Peyer's patch (tissue), 4 donors: Measurements from ENCODE around the gene ZNF487. TPM values are rescaled to one million over a fixed set of nuclear protein-coding genes. Genes with fewer than 3 reads are reported as not detected.
"Not testable (repeated sequence)": the region's sequence is repeated elsewhere in the genome, so short reads cannot be mapped to it uniquely, and the experiment has no call there.

Source experiments
- DNase-seq, 3 donors: peaks; one replicate each; pipeline ENCODE4 v3.0.0-alpha.2; 2017 to 2019
- H3K27ac ChIP-seq, 4 donors: fragments of 200-600 bp; sonication (generic); one replicate each; pipeline ENCODE4 v1.5.1; 2016 to 2019
- H3K27me3 ChIP-seq, 2 donors: fragments of 200-600 bp; sonication (generic); one replicate each; pipeline ENCODE4 v1.5.1; 2019
- H3K36me3 ChIP-seq, 3 donors: fragments of 200-600 bp; sonication (generic); one replicate each; pipeline ENCODE4 v1.5.1; 2016 to 2019
- H3K4me1 ChIP-seq, 4 donors: fragments of 200-600 bp; sonication (generic); one replicate each; pipeline ENCODE4 v1.5.1; 2016 to 2019
- H3K4me3 ChIP-seq, 4 donors: fragments of 200-600 bp; sonication (generic); 1 replicate in 3 of 4; 2 replicates in 1 of 4; pipeline ENCODE4 v1.5.1; 2016 to 2019; ENCODE audit warnings: mild to moderate bottlenecking in 1 of 4
- H3K9me3 ChIP-seq, 4 donors: fragments of 200-600 bp; sonication (generic); one replicate each; pipeline ENCODE4 v1.5.1; 2016 to 2019; ENCODE audit warnings: mild to moderate bottlenecking in 1 of 4
- POLR2A ChIP-seq, 2 donors: fragments of 450-650 bp; IDR thresholded peaks; one replicate each; pipeline ENCODE4 v1.5.1; 2017; ENCODE audit warnings: antibody characterized with exemption in 2 of 2, mild to moderate bottlenecking in 2 of 2, moderate library complexity in 2 of 2
- total RNA-seq, 4 donors: library from RNA; depleted of rRNA; stranded (reverse); fragments of >200 nt; gene quantifications; one replicate each; pipeline ENCODE4 v1.1.0, GENCODE V29; 2016
- TF ChIP-seq, protein P1 (sequence below), 6 experiments: fragments of 450-650 bp in 4 of 6; fragments of 200-600 bp in 2 of 6; sonication (generic) in 1 of 6; IDR thresholded peaks; one replicate each; pipeline ENCODE4 v1.5.1; 2017 to 2019; ENCODE audit warnings: antibody characterized with exemption in 6 of 6, mild to moderate bottlenecking in 3 of 6, moderate library complexity in 1 of 6

ZNF487 gene
- total RNA-seq, 4 donors from 2014 or later = 21.5 to 51.7 (median 26.9) TPM

GRCh38 chr10:43444897-43445466 is 8.1 kb downstream of the ZNF487 start:
- H3K27ac ChIP-seq = no peak overlapping the region
- peaks cover 0 to 4% (median 0%) of the 10 kb centered on the region in 4 donors for H3K4me1 ChIP-seq
- peaks cover 0 to 4% (median 0%) of the 10 kb centered on the region in 4 donors for H3K9me3 ChIP-seq
- no peaks in the 10 kb centered on the region for H3K27me3 ChIP-seq
- H3K36me3 ChIP-seq = peaks cover 0 to 6% (median 0%) of the 10 kb centered on the region in 3 donors
- no peak for DNase-seq
- H3K4me3 ChIP-seq = no peak overlapping the region
- TF ChIP-seq POLR2A (IDR thresholded peaks at IDR 0.05) = no peak
- TF ChIP-seq, protein P1, sequence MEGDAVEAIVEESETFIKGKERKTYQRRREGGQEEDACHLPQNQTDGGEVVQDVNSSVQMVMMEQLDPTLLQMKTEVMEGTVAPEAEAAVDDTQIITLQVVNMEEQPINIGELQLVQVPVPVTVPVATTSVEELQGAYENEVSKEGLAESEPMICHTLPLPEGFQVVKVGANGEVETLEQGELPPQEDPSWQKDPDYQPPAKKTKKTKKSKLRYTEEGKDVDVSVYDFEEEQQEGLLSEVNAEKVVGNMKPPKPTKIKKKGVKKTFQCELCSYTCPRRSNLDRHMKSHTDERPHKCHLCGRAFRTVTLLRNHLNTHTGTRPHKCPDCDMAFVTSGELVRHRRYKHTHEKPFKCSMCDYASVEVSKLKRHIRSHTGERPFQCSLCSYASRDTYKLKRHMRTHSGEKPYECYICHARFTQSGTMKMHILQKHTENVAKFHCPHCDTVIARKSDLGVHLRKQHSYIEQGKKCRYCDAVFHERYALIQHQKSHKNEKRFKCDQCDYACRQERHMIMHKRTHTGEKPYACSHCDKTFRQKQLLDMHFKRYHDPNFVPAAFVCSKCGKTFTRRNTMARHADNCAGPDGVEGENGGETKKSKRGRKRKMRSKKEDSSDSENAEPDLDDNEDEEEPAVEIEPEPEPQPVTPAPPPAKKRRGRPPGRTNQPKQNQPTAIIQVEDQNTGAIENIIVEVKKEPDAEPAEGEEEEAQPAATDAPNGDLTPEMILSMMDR (IDR thresholded peaks at IDR 0.05) = no peak

DNA sequence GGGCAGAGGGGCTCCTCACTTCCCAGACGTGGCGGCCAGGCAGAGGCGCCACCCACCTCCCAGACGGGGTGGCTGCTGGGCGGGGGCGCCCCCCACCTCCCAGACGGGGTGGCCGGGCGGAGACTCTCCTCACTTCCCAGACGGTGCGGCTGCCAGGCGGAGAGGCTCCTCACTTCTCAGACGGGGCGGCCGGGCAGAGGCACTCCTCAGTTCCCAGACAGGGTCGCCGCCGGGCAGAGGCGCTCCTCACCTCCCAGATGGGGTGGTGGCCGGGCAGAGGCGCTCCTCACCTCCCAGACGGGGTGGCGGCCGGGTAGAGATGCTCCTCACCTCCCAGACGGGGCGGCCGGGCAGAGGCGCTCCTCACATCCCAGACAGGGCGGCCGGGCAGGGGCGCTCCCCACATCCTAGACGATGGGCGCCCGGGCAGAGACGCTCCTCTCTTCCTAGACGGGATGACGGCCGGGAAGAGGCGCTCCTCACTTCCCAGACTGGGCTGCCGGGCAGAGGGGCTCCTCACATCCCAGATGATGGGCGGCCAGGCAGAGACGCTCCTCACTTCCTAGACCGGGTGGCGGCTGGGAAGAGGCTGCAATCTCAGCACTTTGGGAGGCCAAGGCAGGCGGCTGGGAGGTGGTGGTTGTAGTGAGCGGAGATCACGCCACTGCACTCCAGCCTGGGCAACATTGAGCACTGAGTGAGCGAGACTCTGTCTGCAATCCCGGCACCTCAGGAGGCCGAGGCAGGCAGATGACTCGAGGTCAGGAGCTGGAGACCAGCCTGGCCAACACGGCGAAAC is 9.5 kb downstream of the ZNF487 start:
- DNase-seq, H3K9me3 ChIP-seq, H3K27me3 ChIP-seq, H3K36me3 ChIP-seq, H3K27ac ChIP-seq, H3K4me3 ChIP-seq, H3K4me1 ChIP-seq: not testable (repeated sequence)

- peaks cover 0 to 4% (median 0%) of the 10 kb centered on the region in 4 donors for H3K9me3 ChIP-seq
- peaks cover 0 to 6% (median 0%) of the 10 kb centered on the region in 3 donors for H3K36me3 ChIP-seq
- peaks cover 0 to 15% (median 7%) of the 10 kb centered on the region in 4 donors for H3K4me1 ChIP-seq
- TF ChIP-seq POLR2A (IDR thresholded peaks at IDR 0.05) = no peak
- TF ChIP-seq, protein P1 (IDR thresholded peaks at IDR 0.05) = no peak
- H3K4me3 ChIP-seq = no peak overlapping the region
- no peaks in the 10 kb centered on the region for H3K27me3 ChIP-seq
- no peak overlapping the region for H3K27ac ChIP-seq
- DNase-seq = no peak
Observed at GRCh38 chr10:43448742-43449141, 11.8 kb downstream of the ZNF487 start.

- no peaks in the 10 kb centered on the region for H3K36me3 ChIP-seq
- peaks cover 0 to 4% (median 0%) of the 10 kb centered on the region in 4 donors for H3K9me3 ChIP-seq
- no peaks in the 10 kb centered on the region for H3K27me3 ChIP-seq
- H3K27ac ChIP-seq = peak overlapping the region in 3 of 4 donors; percentile 44 to 93 (median 74)
- H3K4me3 ChIP-seq = no peak overlapping the region
- no peak for TF ChIP-seq POLR2A (IDR thresholded peaks at IDR 0.05)
- TF ChIP-seq, protein P1 (IDR thresholded peaks at IDR 0.05) = no peak
- peaks cover 0 to 30% (median 27%) of the 10 kb centered on the region in 4 donors for H3K4me1 ChIP-seq
- DNase-seq = no peak
Observed at GRCh38 chr10:43452356-43452914, 15.5 kb downstream of the ZNF487 start.

DNA sequence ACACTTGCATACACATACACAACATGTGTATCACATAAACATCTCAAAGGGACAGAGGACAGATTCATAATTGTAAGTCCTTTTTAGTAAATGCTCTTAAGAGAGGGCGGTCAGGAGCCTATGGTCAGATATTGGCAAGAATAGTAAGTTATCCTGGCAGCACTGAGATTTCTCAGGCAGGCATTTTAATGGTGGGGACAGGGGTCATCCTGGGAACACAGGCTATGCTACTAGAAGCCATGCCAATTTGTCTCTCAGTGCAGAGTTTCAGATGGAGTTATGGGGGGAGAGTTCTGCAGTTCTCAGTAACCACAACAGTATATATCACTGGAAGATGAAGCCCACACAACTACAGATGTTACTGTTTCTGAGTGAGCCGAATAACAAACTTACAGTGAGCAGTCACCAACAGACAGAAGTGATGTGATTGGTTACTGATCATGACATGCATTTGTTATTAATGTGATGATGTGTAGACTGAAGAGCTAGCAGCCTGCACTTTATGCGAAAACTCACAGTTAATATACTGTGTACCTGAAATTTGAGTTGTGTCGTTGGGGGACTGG is 16.4 kb downstream of the ZNF487 start:
- TF ChIP-seq POLR2A (IDR thresholded peaks at IDR 0.05) = no peak
- TF ChIP-seq, protein P1 (IDR thresholded peaks at IDR 0.05) = no peak
- Histone ChIP-seq H3K4me1 (peaks cover 0 to 30% (median 27%) of the 10 kb centered on the region in 4 donors), H3K4me3 (no peak overlapping the region), H3K27me3 (no peaks in the 10 kb centered on the region), H3K27ac (peak overlapping the region in 3 of 4 donors; percentile 25 to 93 (median 74)), H3K9me3 (peaks cover 0 to 4% (median 0%) of the 10 kb centered on the region in 4 donors), H3K36me3 (no peaks in the 10 kb centered on the region)
- no peak for DNase-seq

DNA sequence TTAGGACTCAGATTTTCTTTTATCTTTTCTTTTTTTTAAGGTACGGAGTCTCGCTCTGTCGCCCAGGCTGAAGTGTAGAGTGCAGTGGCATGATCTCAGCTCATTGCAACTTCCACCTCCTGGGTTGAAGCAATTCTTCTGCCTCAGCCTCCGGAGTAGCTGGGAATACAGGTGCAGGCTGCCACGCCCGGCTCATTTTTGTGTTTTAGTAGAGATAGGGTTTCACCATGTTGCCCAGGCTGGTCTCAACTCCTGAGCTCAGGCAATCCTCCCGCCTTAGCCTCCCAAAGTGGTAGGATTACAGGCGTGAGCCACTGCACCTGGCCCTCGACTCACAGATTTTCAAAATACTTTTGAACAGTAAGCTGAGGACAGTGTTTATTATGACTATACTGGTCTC is 17.1 kb downstream of the ZNF487 start:
- peak overlapping the region; percentile 84 to 94 (median 92) for H3K27ac ChIP-seq
- peak in 1 of 3 donors; percentile 38 for DNase-seq
- not testable (repeated sequence) for H3K9me3 ChIP-seq

DNA sequence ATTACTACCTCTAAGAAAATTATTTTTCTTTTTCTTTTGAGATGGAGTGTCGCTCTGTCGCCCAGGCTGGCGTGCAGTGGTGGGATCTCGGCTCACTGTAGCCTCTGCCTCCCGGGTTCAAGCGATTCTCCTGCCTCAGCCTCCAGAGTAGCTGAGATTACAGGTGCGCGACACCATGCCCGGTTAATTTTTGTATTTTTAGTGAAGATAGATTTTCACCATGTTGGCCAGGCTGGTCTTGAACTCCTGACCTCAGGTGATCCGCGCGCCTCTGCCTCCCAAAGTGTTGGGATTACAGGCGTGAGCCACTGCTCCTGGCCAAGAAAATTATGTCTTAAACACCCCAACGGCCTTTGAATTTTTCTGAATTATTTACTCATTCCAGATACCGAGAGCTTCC is 19.6 kb downstream of the ZNF487 start:
- not testable (repeated sequence) for H3K9me3 ChIP-seq, H3K4me3 ChIP-seq, H3K36me3 ChIP-seq, DNase-seq, H3K27me3 ChIP-seq
- Histone ChIP-seq H3K4me1 (peaks cover 0 to 27% (median 26%) of the 10 kb centered on the region in 4 donors), H3K27ac (peak overlapping the region; percentile 84 to 94 (median 92))

More for the DNA sequence above, 17.1 kb downstream of the ZNF487 start:
- Histone ChIP-seq H3K4me1 (peaks cover 0 to 30% (median 27%) of the 10 kb centered on the region in 4 donors), H3K4me3 (peak overlapping the region in 1 of 4 donors; percentile 59)
- not testable (repeated sequence) for H3K36me3 ChIP-seq, H3K27me3 ChIP-seq
